Measurements from ENCODE around the gene CCDC154. TPM values are rescaled to one million over a fixed set of nuclear protein-coding genes. Genes with fewer than 3 reads are reported as not detected.

Gene CCDC154
- total and polyA plus RNA-seq, 10 of the 15 experiments (the other 5 are each of a cell fraction or from before 2014, with no cell fraction given) = 0.06 to 0.26 (median 0.25) TPM; not detected in 7

DNA sequence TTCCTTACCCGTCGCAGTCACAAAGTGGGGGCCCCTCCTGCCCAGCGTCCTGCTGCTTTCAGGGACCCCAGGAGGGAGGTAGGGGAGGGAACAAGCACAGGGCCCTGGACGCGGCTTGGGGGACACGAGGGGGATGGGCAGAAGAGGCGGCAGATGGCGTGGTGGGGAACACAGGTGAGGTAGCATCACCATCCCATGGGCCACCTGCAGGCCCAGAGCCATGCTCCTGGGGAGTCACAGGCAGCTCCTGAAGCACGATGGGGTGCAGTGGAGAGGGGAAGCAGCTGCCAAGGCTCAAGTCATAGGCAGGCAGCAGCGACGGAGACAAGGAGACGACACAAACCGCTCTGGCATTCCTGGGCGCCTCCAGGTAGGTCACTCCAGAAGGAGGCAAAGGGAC lies 40.6 kb downstream of the CCDC154 start:
- intact Hi-C loops (cut with micrococcal nuclease; ENCODE audit: unreplicated experiment) = no loop called here
- no peak overlapping the region for H2AFZ ChIP-seq (ENCODE audit: control insufficient read depth, low read depth, low read length)
- H3K79me2 ChIP-seq (ENCODE audit: control insufficient read depth, insufficient read depth, low read length) = peaks cover 1% of the 10 kb centered on the region; the same call in 1 of the 2 replicates
- TF ChIP-seq POLR2A (IDR thresholded peaks at IDR 0.05; ENCODE audit: low read depth, low read length) = no peak
- no peak for TF ChIP-seq JUND (IDR thresholded peaks at IDR 0.05; ENCODE audit: low read depth, low read length)
- no peak for TF ChIP-seq HDAC2 (IDR thresholded peaks at IDR 0.05)
- no peak for TF ChIP-seq MYB (IDR thresholded peaks at IDR 0.05; ENCODE audit: borderline replicate concordance, low read depth, low read length)
- TF ChIP-seq EZH2 (IDR thresholded peaks at IDR 0.05; ENCODE audit: borderline replicate concordance, control insufficient read depth, low read depth, low read length) = no peak
- TF ChIP-seq TCF3 (IDR thresholded peaks at IDR 0.05; ENCODE audit: borderline replicate concordance, insufficient read depth, low read depth, low read length) = no peak
- no peak for TF ChIP-seq NR2F1 (conservative IDR thresholded peaks at IDR 0.05)
- no peak for TF ChIP-seq NFXL1 (IDR thresholded peaks at IDR 0.05; ENCODE audit: borderline replicate concordance)
- no peak for TF ChIP-seq NR2C2 (IDR thresholded peaks at IDR 0.05; ENCODE audit: borderline replicate concordance, control insufficient read depth, insufficient read length, low read depth)
- no peak for TF ChIP-seq ATF7 (IDR thresholded peaks at IDR 0.05; ENCODE audit: low read depth)
- no peak for TF ChIP-seq MYC (IDR thresholded peaks at IDR 0.05; ENCODE audit: insufficient read depth, insufficient read length, insufficient replicate concordance, low read length, severe bottlenecking)
- no peak for TF ChIP-seq NRF1 (conservative IDR thresholded peaks at IDR 0.05; ENCODE audit: low read depth, low read length)
- no peak for TF ChIP-seq WRNIP1 (IDR thresholded peaks at IDR 0.05; ENCODE audit: borderline replicate concordance, low read depth, low read length)
- TF ChIP-seq NBN (IDR thresholded peaks at IDR 0.05) = no peak
- TF ChIP-seq JUNB (IDR thresholded peaks at IDR 0.05) = no peak
- BruUV-seq (replicated peaks) = no TSS peak
- CTCF ChIA-PET = no interaction called here
- H3K9ac ChIP-seq (ENCODE audit: control insufficient read depth, insufficient read depth, low read length) = no peak overlapping the region
- SMC1A ChIA-PET (ENCODE audit: uncharacterized antibody, unreplicated experiment) = no interaction called here
- DNase-seq (ENCODE audit: low read depth, low spot score) = no peak
- H3K4me2 ChIP-seq (ENCODE audit: control insufficient read depth, insufficient read depth) = no peak overlapping the region
- no peak overlapping the region for H3K4me3 ChIP-seq
- H3K4me1 ChIP-seq (ENCODE audit: control insufficient read depth, insufficient read depth, low read length) = peaks cover 3% of the 10 kb centered on the region
- H4K20me1 ChIP-seq (ENCODE audit: control insufficient read depth, insufficient read depth) = 0 out of 2 replicates have a peak, but pooled peaks cover 2% of the 10 kb centered on the region
- 76% methylated on average over 14 of the region's 14 CpGs for WGBS (ENCODE audit: insufficient coverage, insufficient replicate concordance, low lambda C conversion rate, missing lambda C conversion rate)
- H3K27me3 ChIP-seq (replicated peaks in 1 of 2; ENCODE audit: control insufficient read depth in 2 of 2, insufficient read depth in 2 of 2, low read length in 1 of 2) = no peaks in the 10 kb centered on the region
- H3K9me3 ChIP-seq (replicated peaks; ENCODE audit: control insufficient read depth, insufficient read depth, low read length) = no peaks in the 10 kb centered on the region
- no peak for ATAC-seq
- H3K27ac ChIP-seq (ENCODE audit: control insufficient read depth, insufficient read depth) = no peak overlapping the region
- H3K36me3 ChIP-seq (ENCODE audit: control insufficient read depth in 2 of 2, insufficient read depth in 2 of 2, low read length in 1 of 2) = no peaks in the 10 kb centered on the region; a peak in 1 of 4 replicates
- POLR2A ChIA-PET = no interaction called here
- RAD21 ChIA-PET (ENCODE audit: unreplicated experiment) = no interaction called here
- in situ Hi-C loops (cut with MboI) = no loop called here
- FAIRE-seq = no peak

All from GM12878 (cell line).